K562 (cell line): ENCODE data around the gene PTCRA. TPM values are rescaled to one million over a fixed set of nuclear protein-coding genes. Genes with fewer than 3 reads are reported as not detected.

Experiments used
- ATAC-seq: fragments of 200-7000 bp; cut with Tn5 transposase; 3 replicates; pipeline ENCODE4 v1.9.1; 2020; ENCODE audit warnings: moderate library complexity
- BruUV-seq: library from RNA; stranded (reverse); fragments of 400-500 nt; replicated peaks from 2 replicates; lab custom pipeline; 2021; lab: Mats Ljungman, UMichigan
- CTCF ChIA-PET: fragments of 300-600 bp; formaldehyde crosslinking; extraction: SDS; loops from one replicate; lab custom pipeline; 2021; ENCODE audit warnings: low intra/inter-chr PET ratio; lab: Yijun Ruan, JAX
- POLR2A ChIA-PET: fragments of 300-600, 350-650 bp; sonication (Branson Sonifier 250); formaldehyde crosslinking; extraction: SDS; loops from one replicate; lab custom pipeline; 2021; ENCODE audit warnings: antibody characterized with exemption, inconsistent platforms; lab: Yijun Ruan, JAX
- DNase-seq, 4 experiments: peaks; one replicate each; pipeline versions ENCODE4 v3.0.0 to v3.0.0-alpha.2; 2011 to 2018; ENCODE audit warnings: low spot score in 3 of 4, mixed read lengths in 3 of 4; ENCODE audit errors: extremely low read depth in 1 of 4
- FAIRE-seq: peaks from 2 replicates; lab custom pipeline; 2011; peaks lifted over from hg19 to GRCh38; lab: Jason Lieb, UNC
- H2AFZ ChIP-seq: 2 replicates; pipeline ENCODE4 v1.6.0; 2011; ENCODE audit warnings: low read depth, low read length, control low read depth, inconsistent platforms
- H3K27ac ChIP-seq: fragments of 200-600 bp; 3 replicates; pipeline ENCODE4 v1.8.0; 2011; ENCODE audit warnings: low read depth, mild to moderate bottlenecking, control low read depth, inconsistent platforms, low read length, moderate library complexity, mixed read lengths; ENCODE audit errors: extremely low read depth
- H3K27me3 ChIP-seq, 2 experiments: fragments of 300-600 bp in 1 of 2; 2 replicates in 1 of 2; 3 replicates in 1 of 2; pipeline versions ENCODE4 v1.6.0 to v1.8.0; 2011; ENCODE audit warnings: inconsistent platforms in 2 of 2, low read length in 2 of 2, mild to moderate bottlenecking in 1 of 2, mixed read lengths in 1 of 2, moderate library complexity in 1 of 2; ENCODE audit not compliant: control insufficient read depth in 2 of 2, insufficient read depth in 2 of 2
- H3K36me3 ChIP-seq: fragments of 300-600 bp; 3 replicates; pipeline ENCODE4 v1.8.0; 2011; ENCODE audit warnings: mild to moderate bottlenecking, low read length, inconsistent platforms; ENCODE audit not compliant: control insufficient read depth, insufficient read depth
- H3K4me1 ChIP-seq, 2 experiments: fragments of 200-600 bp in 1 of 2; replicated peaks in 1 of 2; 2 replicates in 1 of 2; 3 replicates in 1 of 2; pipeline versions ENCODE4 v1.5.1 to v1.8.0; 2011; ENCODE audit warnings: inconsistent platforms in 2 of 2, low read length in 2 of 2, mild to moderate bottlenecking in 1 of 2, mixed read lengths in 1 of 2, moderate library complexity in 1 of 2; ENCODE audit not compliant: control insufficient read depth in 2 of 2, insufficient read depth in 2 of 2
- H3K4me2 ChIP-seq: 2 replicates; pipeline ENCODE4 v1.6.1; 2011; ENCODE audit warnings: low read length, control low read depth, inconsistent platforms, mixed read lengths; ENCODE audit not compliant: insufficient read depth
- H3K4me3 ChIP-seq: fragments of 200-600 bp; sonication (generic), shearing (Covaris generic); 2 replicates; pipeline ENCODE4 v1.5.1; 2016; ENCODE audit warnings: control low read depth, inconsistent platforms
- H3K79me2 ChIP-seq: fragments of 200-600 bp; 3 replicates; pipeline ENCODE4 v1.8.0; 2011; ENCODE audit warnings: low read length, inconsistent platforms; ENCODE audit not compliant: control insufficient read depth, insufficient read depth
- H3K9ac ChIP-seq, 2 experiments: 2 replicates each; pipeline versions ENCODE4 v1.6.0 to v1.6.1; 2011; ENCODE audit warnings: low read depth in 2 of 2, low read length in 2 of 2, control low read depth in 1 of 2, inconsistent platforms in 1 of 2, mild to moderate bottlenecking in 1 of 2, mixed read lengths in 1 of 2; ENCODE audit not compliant: insufficient read depth in 1 of 2
- H3K9me1 ChIP-seq: one replicate; pipeline ENCODE4 v1.6.0; 2011; ENCODE audit warnings: inconsistent platforms, mild to moderate bottlenecking, low read length, moderate library complexity; ENCODE audit not compliant: control insufficient read depth, insufficient read depth
- H3K9me3 ChIP-seq: replicated peaks from 2 replicates; pipeline ENCODE4 v1.5.1; 2011; ENCODE audit warnings: low read depth, low read length, inconsistent platforms; ENCODE audit not compliant: control insufficient read depth, insufficient read depth
- H4K20me1 ChIP-seq: replicated peaks from 2 replicates; pipeline ENCODE4 v1.6.1; 2011; ENCODE audit warnings: low read length, inconsistent platforms, mixed read lengths; ENCODE audit not compliant: control insufficient read depth, insufficient read depth
- CEBPB ChIP-seq: fragments of 450-650 bp; IDR thresholded peaks from 2 replicates; pipeline ENCODE4 v1.6.1; 2016; ENCODE audit warnings: missing genetic modification characterization, missing compliant biosample characterization
- ETV5 ChIP-seq: sonication (generic); formaldehyde crosslinking; IDR thresholded peaks from 2 replicates; pipeline ENCODE4 v1.4.0; 2020; ENCODE audit warnings: low read depth, mild to moderate bottlenecking, missing genetic modification reagents
- FOXA3 ChIP-seq, 2 experiments: fragments of 450-650 bp in 1 of 2; sonication (generic) in 1 of 2; formaldehyde crosslinking; IDR thresholded peaks in 1 of 2; conservative IDR thresholded peaks in 1 of 2; 2 replicates each; pipeline versions ENCODE4 v1.4.0 to v1.8.0; 2020 to 2022; ENCODE audit warnings: mild to moderate bottlenecking in 2 of 2, missing genetic modification reagents in 1 of 2
- TBP ChIP-seq: optimal IDR thresholded peaks from 2 replicates; pipeline ENCODE3; 2011; ENCODE audit warnings: low read depth, low read length, improper control_type of control experiment
- WGBS: fragments of 100-300 bp; shearing (Covaris generic); methylation state at CpG from one replicate; pipeline ENCODE4 v1.1.6; 2016; ENCODE audit warnings: low coverage, mixed read lengths; ENCODE audit not compliant: insufficient coverage; ENCODE audit errors: missing lambda C conversion rate; 5-methylcytosine and 5-hydroxymethylcytosine counted together
- in situ Hi-C: fragments of 300-500 bp; cut with MboI; formaldehyde crosslinking; loops from 4 replicates; pipeline ENCODE4 v1.15.0; 2018; ENCODE audit warnings: inconsistent platforms, mixed read lengths
- intact Hi-C: fragments of 100-400 bp; cut with micrococcal nuclease; formaldehyde crosslinking; loops from 2 replicates; pipeline ENCODE4 v1.14.2; 2022
- polyA plus RNA-seq, 8 experiments: library from polyadenylated mRNA; depleted of rRNA in 4 of 8; stranded (reverse) in 5 of 8; unstranded in 3 of 8; fragments of >200 nt; fragmentation: Nextera tagmentation in 2 of 8; fragmentation: Illumina TruSeq in 1 of 8; extraction: Ambion mirVana in 2 of 8; extraction: Trizol in 1 of 8; gene quantifications; 2 replicates each; pipeline versions ENCODE4 v1.2.1 to v1.2.3, GENCODE V29; 2011 to 2014; ENCODE audit warnings: inconsistent platforms in 1 of 8, missing spikeins in 1 of 8
- total RNA-seq, 7 experiments: library from RNA; depleted of rRNA in 6 of 7; stranded (reverse); fragments of >200 nt in 6 of 7; fragmentation: Illumina TruSeq in 2 of 7; extraction: Trizol in 2 of 7; gene quantifications; 2 replicates each; pipeline versions ENCODE4 v1.2.1 to v1.2.3, GENCODE V29; 2011 to 2021; ENCODE audit warnings: low replicate concordance in 1 of 7
- TF ChIP-seq, protein P1 (sequence below): sonication (generic); formaldehyde crosslinking; IDR thresholded peaks from 2 replicates; pipeline ENCODE4 v1.8.0; 2022; ENCODE audit warnings: mild to moderate bottlenecking, missing genetic modification reagents

PTCRA gene
- total and polyA plus RNA-seq, 9 of the 15 experiments (the other 6 are each of a cell fraction or from before 2014, with no cell fraction given): 0.21 TPM; not detected in 8

DNA sequence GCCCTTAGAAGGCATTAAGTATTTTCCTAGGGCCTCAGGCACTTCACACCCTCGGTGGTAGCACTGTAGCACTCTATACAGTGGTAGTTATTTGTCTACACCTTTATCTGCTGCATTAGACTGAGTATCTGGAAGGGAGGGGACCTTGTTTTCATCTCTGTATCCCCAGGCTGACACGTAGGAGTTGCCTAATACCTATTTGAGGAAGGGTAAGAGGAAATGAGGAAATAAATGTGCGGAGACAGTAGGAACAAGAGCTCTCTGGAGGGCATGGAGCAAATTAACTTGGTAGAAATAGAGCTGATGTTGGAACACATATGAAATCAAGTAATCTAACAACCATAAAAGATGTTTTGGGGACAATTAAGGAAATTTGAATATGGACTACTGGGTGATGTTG is 17.4 kb downstream of the PTCRA start:
- TF ChIP-seq TBP (peak; percentile 61), ETV5 (CRISPR knock-in tag) (no peak), FOXA3 (CRISPR knock-in tag; conservative IDR thresholded peaks at IDR 0.05 in 1 of 2, IDR thresholded peaks at IDR 0.05 in 1 of 2) (0 out of 4 replicates have a peak, but pooled peaks of 1 of the 2 experiments have one; percentile 26), CEBPB (tag) (peak; percentile 76)
- TF ChIP-seq, protein P1, sequence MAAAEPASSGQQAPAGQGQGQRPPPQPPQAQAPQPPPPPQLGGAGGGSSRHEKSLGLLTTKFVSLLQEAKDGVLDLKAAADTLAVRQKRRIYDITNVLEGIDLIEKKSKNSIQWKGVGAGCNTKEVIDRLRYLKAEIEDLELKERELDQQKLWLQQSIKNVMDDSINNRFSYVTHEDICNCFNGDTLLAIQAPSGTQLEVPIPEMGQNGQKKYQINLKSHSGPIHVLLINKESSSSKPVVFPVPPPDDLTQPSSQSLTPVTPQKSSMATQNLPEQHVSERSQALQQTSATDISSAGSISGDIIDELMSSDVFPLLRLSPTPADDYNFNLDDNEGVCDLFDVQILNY (CRISPR knock-in tag): no peak
- no peak for ATAC-seq
- Histone ChIP-seq H3K4me2 (no peak overlapping the region), H2AFZ (no peak overlapping the region), H3K27me3 (no peaks in the 10 kb centered on the region), H3K9me1 (no peaks in the 10 kb centered on the region), H3K79me2 (peaks cover 43% of the 10 kb centered on the region), H4K20me1 (no peaks in the 10 kb centered on the region; the same call in 1 of the 2 replicates), H3K4me3 (no peak overlapping the region), H3K36me3 (peaks cover 62% of the 10 kb centered on the region), H3K9ac (no peak overlapping the region), H3K9me3 (no peaks in the 10 kb centered on the region), H3K27ac (no peak overlapping the region), H3K4me1 (peaks cover 14 to 18% of the 10 kb centered on the region in 2 experiments; a peak in 4 of 5 replicates)
- 42% methylated on average over 3 of the region's 3 CpGs for WGBS
- no TSS peak for BruUV-seq
- ChIA-PET CTCF (no interaction called here), POLR2A (interaction anchor here (0.6 to 1.6 kb wide), 3 partner anchors 13 to 696 kb away, joined by 3 to 4 read pairs (median 4); partner anchors contain the start of gene GTPBP2)
- no peak for FAIRE-seq
- DNase-seq: no peak
- in situ Hi-C loops (no loop called here), intact Hi-C loops (no loop called here)
